ENCODE data around the gene BUB1. TPM values are rescaled to one million over a fixed set of nuclear protein-coding genes. Genes with fewer than 3 reads are reported as not detected.
A peak's percentile ranks its signal among the peaks of the same experiment; 100 is the strongest.
"Not testable (repeated sequence)": the region's sequence is repeated elsewhere in the genome, so short reads cannot be mapped to it uniquely, and the experiment has no call there.

BUB1 gene
- 59.9 TPM for polyA plus RNA-seq (2013, experiment 1 of 2; ENCODE audit: insufficient read length)
- polyA plus RNA-seq (2013, experiment 2 of 2; ENCODE audit: insufficient read length) = 7.9 TPM

- peak; percentile 96 for DNase-seq
Measured at GRCh38 chr2:110677530-110678456, at the start of gene BUB1. TSS of gene BUB1 (minus strand) at chr2:110678063. CDS start at chr2:110677995, 68 bp downstream.

GRCh38 chr2:110726285-110726684 lies 48.4 kb upstream of the BUB1 start:
- DNase-seq = no peak

- no peak for DNase-seq
Measured at GRCh38 chr2:110725859-110726258, 48.0 kb upstream of the BUB1 start.

DNA sequence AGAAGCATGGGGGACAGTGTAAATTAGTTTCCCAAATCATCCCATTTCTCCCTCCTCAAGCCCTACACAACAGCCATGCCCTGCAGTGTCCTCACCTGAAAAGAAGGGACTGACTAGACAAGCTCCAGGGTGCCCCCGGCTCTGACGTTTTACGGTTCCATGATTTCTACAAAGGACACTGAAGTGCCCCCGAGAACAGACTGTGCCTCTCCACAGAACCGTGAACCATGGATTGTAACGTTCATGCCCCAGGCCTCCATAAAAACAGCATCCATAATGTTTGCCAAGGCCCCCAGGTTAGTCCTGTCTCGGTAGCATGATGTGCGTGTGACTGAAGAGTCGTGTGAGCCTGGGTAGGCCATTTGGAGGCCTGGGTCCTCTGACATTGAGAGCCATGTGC lies 47.5 kb upstream of the BUB1 start:
- no peak for DNase-seq

GRCh38 chr2:110724820-110725219 lies 47.0 kb upstream of the BUB1 start:
- DNase-seq = no peak

DNA sequence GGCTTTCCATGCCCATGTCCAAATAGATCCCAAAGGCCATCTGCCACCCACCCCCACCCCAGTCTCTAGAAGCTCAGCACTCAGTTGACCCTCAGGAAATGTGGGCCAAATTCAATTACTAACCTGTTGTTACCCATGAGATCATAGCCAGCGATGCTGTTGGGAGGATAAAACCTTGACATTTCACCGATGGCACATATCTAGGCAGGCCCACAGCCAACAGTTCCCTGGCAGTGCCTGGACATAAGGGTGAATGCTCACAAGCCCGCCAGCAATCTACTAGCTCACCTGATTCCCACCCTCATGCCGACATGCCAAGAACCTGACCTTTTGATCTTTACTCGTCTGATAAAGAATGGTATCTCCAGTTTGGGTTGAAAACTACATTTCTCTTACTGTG lies 42.7 kb upstream of the BUB1 start:
- DNase-seq = no peak

- no peak for DNase-seq
Measured at GRCh38 chr2:110718990-110719389, 41.1 kb upstream of the BUB1 start.

DNA sequence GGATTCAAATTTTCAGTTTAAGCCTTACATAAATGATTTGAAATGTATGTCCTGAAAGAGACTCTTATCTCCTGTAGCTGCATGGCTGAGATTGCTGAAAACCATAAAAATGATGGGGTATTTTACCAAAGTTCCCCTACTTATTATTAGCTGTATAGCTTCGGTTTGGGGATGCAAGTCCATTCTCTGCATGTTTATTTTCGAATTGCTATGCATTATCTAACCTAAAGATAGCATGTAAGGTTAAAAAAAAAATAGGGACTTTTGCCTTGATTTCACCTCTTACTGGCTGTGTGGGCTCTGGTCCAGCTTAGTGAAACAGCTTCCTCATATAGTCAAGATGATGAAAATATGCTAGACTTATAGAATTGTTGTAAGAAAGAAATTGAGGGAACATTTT lies 40.5 kb upstream of the BUB1 start:
- no peak for DNase-seq

GRCh38 chr2:110717734-110718133 lies 39.9 kb upstream of the BUB1 start:
- no peak for DNase-seq

DNA sequence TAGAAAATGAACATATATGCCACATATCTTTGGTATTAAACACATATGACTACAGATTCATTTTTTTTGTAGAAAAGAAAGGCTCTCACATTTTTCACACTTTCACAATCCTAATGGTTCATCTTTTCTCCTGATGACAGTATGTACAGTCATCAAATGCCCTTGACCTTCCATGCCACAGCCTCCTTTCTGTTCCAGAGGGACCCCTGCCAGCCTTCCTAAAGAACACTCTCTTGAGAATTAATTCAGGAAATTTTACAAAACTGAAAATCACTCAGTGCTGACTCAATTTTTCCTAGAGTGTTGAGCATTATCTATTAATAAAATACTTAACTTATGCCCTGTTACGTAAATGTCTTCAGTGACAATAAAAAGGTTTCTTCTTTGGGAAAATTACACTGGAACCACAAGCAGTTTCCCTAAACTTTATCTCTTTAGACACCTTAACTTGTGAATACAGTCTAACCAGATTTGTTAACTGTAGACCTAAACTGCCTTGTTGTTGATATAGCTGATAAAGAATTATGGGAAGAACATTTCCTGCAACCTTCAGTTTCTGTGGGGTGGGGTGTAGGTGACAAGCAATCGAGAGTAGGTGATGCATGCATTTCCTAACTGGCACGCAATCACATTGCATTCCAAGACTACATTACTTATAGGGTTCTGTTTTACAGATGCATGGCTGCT lies 39.2 kb upstream of the BUB1 start:
- peak; percentile 10 for DNase-seq

- DNase-seq = no peak
Measured at GRCh38 chr2:110714452-110715224, 36.8 kb upstream of the BUB1 start.

DNA sequence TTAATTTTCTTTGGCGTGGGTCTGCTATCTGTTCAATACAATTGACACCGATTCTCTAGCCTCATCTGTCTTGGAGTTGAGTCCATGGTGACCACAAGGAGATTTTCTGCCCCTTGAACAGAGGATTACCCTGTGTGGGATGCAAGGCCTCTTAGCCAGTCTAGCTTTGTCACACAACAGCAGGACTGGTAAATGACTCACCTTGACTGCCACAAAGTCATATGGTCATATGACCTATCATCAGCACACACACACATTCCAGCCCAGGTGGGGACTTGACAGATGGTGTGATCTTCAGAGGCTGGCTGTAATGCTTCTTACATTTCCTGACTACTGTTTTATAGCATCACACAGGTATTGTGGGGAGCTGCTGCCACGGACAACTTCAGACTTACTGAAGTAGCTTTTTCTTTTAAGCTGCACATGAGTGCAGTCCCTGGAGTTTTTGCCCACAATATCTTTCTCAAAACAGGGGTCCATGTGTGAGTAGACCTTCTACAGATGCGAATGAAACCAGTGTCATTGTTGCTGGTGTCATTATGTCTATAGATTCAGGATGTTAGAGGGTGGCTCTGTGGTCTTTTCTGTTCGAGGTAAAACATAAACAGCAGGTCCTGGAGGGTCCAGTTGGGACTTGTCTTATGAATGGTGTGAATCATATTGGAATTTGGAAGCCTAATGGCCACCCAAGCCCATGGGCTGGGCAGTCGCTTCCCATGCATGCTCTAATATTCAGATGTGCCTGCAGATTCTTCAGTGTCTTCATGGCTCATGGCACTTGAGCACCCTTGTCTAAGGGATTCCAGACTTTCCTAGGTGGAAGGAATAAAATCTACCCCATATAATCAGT lies 35.9 kb upstream of the BUB1 start:
- no peak for DNase-seq

DNA sequence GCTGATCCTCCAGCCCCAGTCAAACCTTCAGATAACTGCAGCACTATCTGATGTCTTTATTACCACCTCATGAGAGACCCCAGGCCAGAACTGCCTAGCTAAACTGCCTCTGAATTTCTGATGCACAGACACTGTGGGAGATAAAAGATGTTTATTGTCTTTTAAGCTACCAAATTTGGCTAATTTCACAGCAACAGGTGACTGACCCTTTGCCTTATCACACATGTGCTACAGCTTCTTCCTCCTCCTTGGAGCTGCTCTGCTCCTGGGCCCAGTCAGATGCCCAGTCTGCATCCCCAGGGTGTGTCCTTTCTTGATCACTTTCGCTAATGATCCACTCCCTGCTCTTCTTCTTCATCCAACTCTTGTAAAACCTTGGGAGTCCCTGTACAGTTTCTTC lies 34.9 kb upstream of the BUB1 start:
- DNase-seq = no peak

DNA sequence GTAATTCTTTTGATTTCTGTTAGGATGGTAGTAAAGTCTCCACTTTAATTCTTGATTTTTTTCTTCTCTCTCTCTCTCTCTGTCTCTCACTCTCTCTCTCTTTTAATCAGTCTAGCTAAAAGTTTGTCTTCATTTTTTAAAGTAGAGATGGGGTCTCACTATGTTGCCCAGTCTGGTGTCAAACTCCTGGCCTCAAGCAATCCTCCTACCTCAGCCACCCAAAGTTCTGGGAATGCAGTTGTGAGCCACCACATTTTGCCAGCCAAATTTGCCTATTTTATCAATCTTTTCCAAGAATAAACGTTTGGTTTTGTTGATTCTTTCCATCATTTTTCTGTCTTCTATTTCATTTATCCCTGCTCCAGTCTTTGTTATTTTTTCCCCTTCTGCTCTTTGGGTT lies 30.6 kb upstream of the BUB1 start:
- DNase-seq = no peak

- DNase-seq = no peak
Measured at GRCh38 chr2:110707386-110707965, 29.6 kb upstream of the BUB1 start.

GRCh38 chr2:110702514-110703380 lies 24.9 kb upstream of the BUB1 start:
- no peak for DNase-seq

DNA sequence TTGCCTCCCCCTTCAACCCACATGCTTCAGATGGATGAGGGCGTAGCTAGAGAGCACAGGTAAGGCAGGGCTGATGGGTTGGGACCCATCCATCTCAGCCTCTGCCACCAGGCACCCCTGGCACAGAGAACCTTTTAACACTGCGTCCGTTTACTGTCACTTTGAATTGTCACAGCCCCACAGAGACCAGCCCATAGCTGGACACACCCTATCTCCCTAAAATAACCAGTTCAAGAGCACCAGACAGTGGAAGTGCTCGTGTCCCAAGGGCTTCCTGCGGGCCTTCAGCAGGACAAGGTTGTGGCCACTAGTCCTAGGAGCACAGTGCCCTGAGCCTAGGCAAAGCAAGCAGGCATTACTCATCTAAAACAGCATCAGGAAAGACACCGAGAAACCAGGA lies 20.4 kb upstream of the BUB1 start:
- DNase-seq = not testable (repeated sequence)

GRCh38 chr2:110695146-110695898 lies 17.5 kb upstream of the BUB1 start:
- not testable (repeated sequence) for DNase-seq

GRCh38 chr2:110691612-110692258 lies 13.9 kb upstream of the BUB1 start:
- no peak for DNase-seq

Measured in fibroblast of skin of back (primary cell).